ENCODE results near the gene SKOR1. TPM values are rescaled to one million over a fixed set of nuclear protein-coding genes. Genes with fewer than 3 reads are reported as not detected.

The SKOR1 gene, protein sequence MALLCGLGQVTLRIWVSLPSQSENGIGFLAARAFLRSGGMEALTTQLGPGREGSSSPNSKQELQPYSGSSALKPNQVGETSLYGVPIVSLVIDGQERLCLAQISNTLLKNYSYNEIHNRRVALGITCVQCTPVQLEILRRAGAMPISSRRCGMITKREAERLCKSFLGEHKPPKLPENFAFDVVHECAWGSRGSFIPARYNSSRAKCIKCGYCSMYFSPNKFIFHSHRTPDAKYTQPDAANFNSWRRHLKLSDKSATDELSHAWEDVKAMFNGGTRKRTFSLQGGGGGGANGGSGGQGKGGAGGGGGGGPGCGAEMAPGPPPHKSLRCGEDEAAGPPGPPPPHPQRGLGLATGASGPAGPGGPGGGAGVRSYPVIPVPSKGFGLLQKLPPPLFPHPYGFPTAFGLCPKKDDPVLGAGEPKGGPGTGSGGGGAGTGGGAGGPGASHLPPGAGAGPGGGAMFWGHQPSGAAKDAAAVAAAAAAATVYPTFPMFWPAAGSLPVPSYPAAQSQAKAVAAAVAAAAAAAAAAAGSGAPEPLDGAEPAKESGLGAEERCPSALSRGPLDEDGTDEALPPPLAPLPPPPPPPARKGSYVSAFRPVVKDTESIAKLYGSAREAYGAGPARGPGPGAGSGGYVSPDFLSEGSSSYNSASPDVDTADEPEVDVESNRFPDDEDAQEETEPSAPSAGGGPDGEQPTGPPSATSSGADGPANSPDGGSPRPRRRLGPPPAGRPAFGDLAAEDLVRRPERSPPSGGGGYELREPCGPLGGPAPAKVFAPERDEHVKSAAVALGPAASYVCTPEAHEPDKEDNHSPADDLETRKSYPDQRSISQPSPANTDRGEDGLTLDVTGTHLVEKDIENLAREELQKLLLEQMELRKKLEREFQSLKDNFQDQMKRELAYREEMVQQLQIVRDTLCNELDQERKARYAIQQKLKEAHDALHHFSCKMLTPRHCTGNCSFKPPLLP
- total RNA-seq, result under 1 TPM in 5 of 6 experiments, not detected in 1; 0.05 to 0.21 (median 0.09) TPM
- long read RNA-seq, result 0 reads

- peak in 3 of 4 donors; percentile 30 to 46 (median 45) for ATAC-seq
- peak in 1 of 3 donors; percentile 43 for DNase-seq
These were observed at the start of gene SKOR1 for GRCh38 chr15:67824976-67825880. TSS of gene SKOR1 (plus strand) at chr15:67825509. CDS start at chr15:67825603, 94 bp downstream.

DNA sequence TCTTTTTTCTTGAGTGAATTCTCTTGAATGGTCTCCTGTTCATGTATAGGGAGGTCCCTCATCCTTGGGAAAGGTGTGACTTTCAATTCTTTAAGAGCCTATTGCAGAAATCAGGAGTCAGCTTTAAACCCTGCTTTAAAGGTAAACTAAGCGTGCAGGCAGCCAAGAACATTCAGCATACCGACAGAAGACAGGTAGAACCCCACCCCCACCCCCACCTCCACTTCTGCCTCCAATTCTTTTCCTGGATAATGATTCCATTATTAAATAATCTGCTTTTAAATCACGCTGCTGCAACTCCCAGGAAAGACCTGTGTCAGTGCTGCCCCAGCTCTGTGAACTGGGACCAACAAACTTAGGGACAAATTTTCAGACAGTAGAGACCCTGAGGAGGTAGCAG lies 49.3 kb upstream of the SKOR1 start:
- no peak for DNase-seq
- WGBS (ENCODE audit: insufficient coverage, low coverage, low lambda C conversion rate, missing lambda C conversion rate), result 86% methylated on average over 3 of the region's 3 CpGs
- Histone ChIP-seq H3K27ac (no peak overlapping the region), H3K4me1 (no peaks in the 10 kb centered on the region), H3K4me3 (no peak overlapping the region), H3K27me3 (no peaks in the 10 kb centered on the region), H3K9me3 (no peaks in the 10 kb centered on the region), H3K36me3 (no peaks in the 10 kb centered on the region)
- TF ChIP-seq CTCF (IDR thresholded peaks at IDR 0.05) (no peak), POLR2A (IDR thresholded peaks at IDR 0.05) (no peak)
- intact Hi-C loops (cut with DNase I), result no loop called here
- no peak for ATAC-seq

More at GRCh38 chr15:67824976-67825880, at the start of gene SKOR1:
- WGBS (ENCODE audit: insufficient coverage, low coverage, low lambda C conversion rate, missing lambda C conversion rate), result 4% methylated on average over 28 of the region's 58 CpGs
- no peak within 1 kb of the TSS for H3K4me3 ChIP-seq
- intact Hi-C loops (cut with DNase I), result no loop called here
- peaks cover 0 to 32% (median 0%) of the 10 kb centered on the region in 4 donors for H3K4me1 ChIP-seq
- TF ChIP-seq CTCF (IDR thresholded peaks at IDR 0.05) (no peak), POLR2A (IDR thresholded peaks at IDR 0.05) (no peak)
- no peak within 1 kb of the TSS for H3K27ac ChIP-seq
- no peaks in the 10 kb centered on the region for H3K36me3 ChIP-seq
- no peaks in the 10 kb centered on the region for H3K9me3 ChIP-seq
- peaks cover 31 to 52% of the 10 kb centered on the region in 2 donors for H3K27me3 ChIP-seq

- DNase-seq (no peak), ATAC-seq (no peak)
- TF ChIP-seq CTCF (IDR thresholded peaks at IDR 0.05) (no peak), POLR2A (IDR thresholded peaks at IDR 0.05) (no peak)
- no peaks in the 10 kb centered on the region for H3K9me3 ChIP-seq
- H3K27me3 ChIP-seq, result no peaks in the 10 kb centered on the region
- no peaks in the 10 kb centered on the region for H3K4me1 ChIP-seq
- no peak overlapping the region for H3K4me3 ChIP-seq
- no peaks in the 10 kb centered on the region for H3K36me3 ChIP-seq
- WGBS (ENCODE audit: insufficient coverage, low coverage, low lambda C conversion rate, missing lambda C conversion rate), result 81% methylated on average over 3 of the region's 3 CpGs
- no peak overlapping the region for H3K27ac ChIP-seq
- intact Hi-C loops (cut with DNase I), result no loop called here
These were observed 48.7 kb upstream of the SKOR1 start for GRCh38 chr15:67776600-67776999.

GRCh38 chr15:67777071-67777470 lies 48.2 kb upstream of the SKOR1 start:
- H3K4me3 ChIP-seq, result no peak overlapping the region
- 75% methylated on average over 5 of the region's 5 CpGs for WGBS (ENCODE audit: insufficient coverage, low coverage, low lambda C conversion rate, missing lambda C conversion rate)
- no peaks in the 10 kb centered on the region for H3K36me3 ChIP-seq
- H3K27ac ChIP-seq, result no peak overlapping the region
- intact Hi-C loops (cut with DNase I), result no loop called here
- ATAC-seq (no peak), DNase-seq (no peak)
- no peaks in the 10 kb centered on the region for H3K4me1 ChIP-seq
- no peak for TF ChIP-seq POLR2A (IDR thresholded peaks at IDR 0.05)
- TF ChIP-seq CTCF (IDR thresholded peaks at IDR 0.05), result no peak
- H3K27me3 ChIP-seq, result no peaks in the 10 kb centered on the region
- no peaks in the 10 kb centered on the region for H3K9me3 ChIP-seq
